Heart right ventricle (tissue), 16 donors: Measurements from ENCODE around the gene HPCAL1. TPM values are rescaled to one million over a fixed set of nuclear protein-coding genes. Genes with fewer than 3 reads are reported as not detected.
"Not testable (repeated sequence)": the region's sequence is repeated elsewhere in the genome, so short reads cannot be mapped to it uniquely, and the experiment has no call there.

Source experiments
- ATAC-seq, 8 donors: fragments of 200-7000 bp; cut with Tn5 transposase; one replicate each; pipeline ENCODE4 v1.9.1; 2020; ENCODE audit warnings: mild to moderate bottlenecking in 8 of 8, moderate library complexity in 8 of 8, moderate number of reproducible peaks in 1 of 8
- DNase-seq, 2 donors: peaks; one replicate each; pipeline ENCODE4 v3.0.0-alpha.2; 2020
- H3K27ac ChIP-seq, 10 donors: fragments of 200-600 bp; sonication (generic) in 2 of 10; one replicate each; pipeline versions ENCODE4 v1.5.0 to v1.8.0; 2020 to 2022; ENCODE audit warnings: mild to moderate bottlenecking in 3 of 10
- H3K27me3 ChIP-seq, 7 donors: fragments of 200-600 bp; one replicate each; pipeline ENCODE4 v1.8.0; 2021 to 2022; ENCODE audit warnings: mild to moderate bottlenecking in 2 of 7
- H3K36me3 ChIP-seq, 9 donors: fragments of 200-600 bp; sonication (generic) in 1 of 9; one replicate each; pipeline versions ENCODE4 v1.5.0 to v1.8.0; 2020 to 2022; ENCODE audit warnings: mild to moderate bottlenecking in 2 of 9
- H3K4me1 ChIP-seq, 9 donors: fragments of 200-600 bp; sonication (generic) in 1 of 9; one replicate each; pipeline versions ENCODE4 v1.5.0 to v1.8.0; 2020 to 2022; ENCODE audit warnings: mild to moderate bottlenecking in 4 of 9
- H3K4me3 ChIP-seq, 10 donors: fragments of 200-600 bp; sonication (generic) in 2 of 10; one replicate each; pipeline versions ENCODE4 v1.5.0 to v1.8.0; 2020 to 2022; ENCODE audit warnings: mild to moderate bottlenecking in 7 of 10, moderate library complexity in 2 of 10
- H3K9me3 ChIP-seq, 11 donors: fragments of 200-600 bp in 10 of 11; sonication (generic) in 2 of 11; one replicate each; pipeline versions ENCODE4 v1.5.0 to v1.8.0; 2013 to 2022; ENCODE audit warnings: mild to moderate bottlenecking in 2 of 11, control low read depth in 1 of 11, moderate library complexity in 1 of 11
- WGBS, 2 donors: extraction: QIAGEN DNeasy Blood & Tissue Kit; methylation state at CpG; one replicate each; pipeline ENCODE4 v1.1.7; 2013; ENCODE audit warnings: inconsistent platforms in 1 of 2; 5-methylcytosine and 5-hydroxymethylcytosine counted together
- intact Hi-C, 10 donors: fragments of 100-400 bp; cut with DNase I; formaldehyde crosslinking; loops; one replicate each; pipeline versions ENCODE4 v1.11.1 to v1.14.2; 2022
- polyA plus RNA-seq, 2 donors: library from polyadenylated mRNA; stranded (reverse); fragments of 200-250 nt; gene quantifications; one replicate each; pipeline ENCODE4 v1.2.3, GENCODE V29; 2013
- total RNA-seq, 10 donors: library from RNA; stranded (reverse); fragmentation: NEBNext Ultra II Directional in 3 of 10; extraction: Animal tissue kit (Norgen Biotek cat#: 25700) in 3 of 10; gene quantifications; one replicate each; pipeline versions ENCODE4 v1.2.1 to v1.2.4, GENCODE V29; 2021 to 2023
- TF ChIP-seq, protein P1 (sequence below), 9 donors: fragments of 200-600 bp; sonication (generic) in 2 of 9; IDR thresholded peaks; one replicate each; pipeline versions ENCODE4 v1.5.0 to v1.8.0; 2021 to 2022; ENCODE audit warnings: antibody characterized with exemption in 9 of 9, mild to moderate bottlenecking in 5 of 9, moderate library complexity in 1 of 9
- donor health status: Arrhythmogenic right ventricular cardiomyopathy.
- donor health status: ischemic (EF 13 %, LVEDD 7.1; RV severe dilation, severe dysfunction).
- donor health status: healthy with polysubstance abuse.
- donor health status: DM: no; HTN: yes; CAD: no.
- donor health status: DM: no; HTN: no; CAD: no.
- donor health status: ischemic (EF 25% LVEDD 6.9; RV normal size, moderate dysfunction).
- donor health status: ischemic (EF 25% LVEDD 5.7; RV mildly dilated, moderate dysfunction).
- donor health status: healthy.
- donor health status: DM: yes; HTN: yes; CAD: no.
- donor health status: Ischemic cardiomyopathy.
- donor health status: ischemic (EF 35%, LVEDD 5.7; RV mildly dilated, moderate dysfunction).
- donor health status: nonischemic (EF 11% LVEDD 7.7; RV severe dilation, severe dysfunction).
- donor health status: DM: yes; HTN: yes; CAD: no.
- donor health status: PGD.
- donor health status: ischemic (EF 29% LVEDD 5.4; RV normal size, mild dysfunction).
- donor health status: nonischemic (EF 23%, LVEDD 6.1; RV moderate dilation, normal function).

The HPCAL1 gene
- total and polyA plus RNA-seq, 12 donors: 15.8 to 49.2 (median 27.5) TPM

GRCh38 chr2:10288606-10289005, 14.1 kb upstream of the HPCAL1 start:
- Histone ChIP-seq H3K4me1 (peaks cover 9 to 33% (median 13%) of the 10 kb centered on the region in 9 donors), H3K4me3 (no peak overlapping the region), H3K27me3 (no peaks in the 10 kb centered on the region), H3K9me3 (peaks cover 0 to 4% (median 0%) of the 10 kb centered on the region in 11 donors), H3K27ac (no peak overlapping the region), H3K36me3 (no peaks in the 10 kb centered on the region)
- DNase-seq (no peak), ATAC-seq (no peak)
- TF ChIP-seq, protein P1, sequence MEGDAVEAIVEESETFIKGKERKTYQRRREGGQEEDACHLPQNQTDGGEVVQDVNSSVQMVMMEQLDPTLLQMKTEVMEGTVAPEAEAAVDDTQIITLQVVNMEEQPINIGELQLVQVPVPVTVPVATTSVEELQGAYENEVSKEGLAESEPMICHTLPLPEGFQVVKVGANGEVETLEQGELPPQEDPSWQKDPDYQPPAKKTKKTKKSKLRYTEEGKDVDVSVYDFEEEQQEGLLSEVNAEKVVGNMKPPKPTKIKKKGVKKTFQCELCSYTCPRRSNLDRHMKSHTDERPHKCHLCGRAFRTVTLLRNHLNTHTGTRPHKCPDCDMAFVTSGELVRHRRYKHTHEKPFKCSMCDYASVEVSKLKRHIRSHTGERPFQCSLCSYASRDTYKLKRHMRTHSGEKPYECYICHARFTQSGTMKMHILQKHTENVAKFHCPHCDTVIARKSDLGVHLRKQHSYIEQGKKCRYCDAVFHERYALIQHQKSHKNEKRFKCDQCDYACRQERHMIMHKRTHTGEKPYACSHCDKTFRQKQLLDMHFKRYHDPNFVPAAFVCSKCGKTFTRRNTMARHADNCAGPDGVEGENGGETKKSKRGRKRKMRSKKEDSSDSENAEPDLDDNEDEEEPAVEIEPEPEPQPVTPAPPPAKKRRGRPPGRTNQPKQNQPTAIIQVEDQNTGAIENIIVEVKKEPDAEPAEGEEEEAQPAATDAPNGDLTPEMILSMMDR (IDR thresholded peaks at IDR 0.05): no peak
- WGBS, 2 donors: 74 to 79% methylated on average over 6 of the region's 6 CpGs
- intact Hi-C loops: no loop called here

- TF ChIP-seq, protein P1 (IDR thresholded peaks at IDR 0.05): no peak
- 91 to 94% methylated on average over 6 of the region's 6 CpGs for WGBS, 2 donors
- ATAC-seq (no peak), DNase-seq (no peak)
- no peak overlapping the region for H3K27ac ChIP-seq
- no peaks in the 10 kb centered on the region for H3K36me3 ChIP-seq
- intact Hi-C loops: no loop called here
- H3K27me3 ChIP-seq: no peaks in the 10 kb centered on the region
- H3K9me3 ChIP-seq: peaks cover 0 to 11% (median 7%) of the 10 kb centered on the region in 11 donors
- H3K4me1 ChIP-seq: peaks cover 9 to 26% (median 13%) of the 10 kb centered on the region in 9 donors
- no peak overlapping the region for H3K4me3 ChIP-seq
These were observed 13.4 kb upstream of the HPCAL1 start for GRCh38 chr2:10289352-10289751.

DNA sequence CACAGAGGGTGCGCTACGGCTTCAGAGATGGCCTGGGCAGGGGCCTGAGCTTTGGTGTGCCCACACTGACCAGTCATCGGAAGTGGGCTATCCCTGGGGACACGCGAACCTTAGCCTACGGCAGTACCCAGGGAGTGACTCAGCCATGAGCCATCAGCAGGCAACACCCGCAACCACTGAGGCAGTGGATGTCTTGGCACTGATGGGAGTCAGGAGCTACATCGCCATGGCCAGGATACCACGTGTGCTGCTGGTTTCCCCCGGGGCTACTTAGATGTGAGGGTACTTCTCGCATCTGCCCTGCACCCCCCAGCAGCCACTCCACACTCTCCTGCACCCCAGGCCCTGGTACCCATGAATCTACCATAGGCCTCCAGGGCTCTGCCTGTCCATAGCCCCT, 12.8 kb upstream of the HPCAL1 start:
- Histone ChIP-seq H3K27ac (no peak overlapping the region), H3K4me3 (no peak overlapping the region), H3K27me3 (no peaks in the 10 kb centered on the region), H3K36me3 (no peaks in the 10 kb centered on the region), H3K9me3 (peaks cover 0 to 16% (median 11%) of the 10 kb centered on the region in 11 donors), H3K4me1 (peaks cover 9 to 21% (median 13%) of the 10 kb centered on the region in 9 donors)
- TF ChIP-seq, protein P1 (IDR thresholded peaks at IDR 0.05): no peak
- intact Hi-C loops: no loop called here
- 93 to 98% methylated on average over 11 of the region's 11 CpGs for WGBS, 2 donors
- ATAC-seq (no peak), DNase-seq (no peak)

GRCh38 chr2:10291376-10291775, 11.3 kb upstream of the HPCAL1 start:
- ATAC-seq, H3K27me3 ChIP-seq, intact Hi-C loops, H3K4me1 ChIP-seq, H3K4me3 ChIP-seq, H3K36me3 ChIP-seq, H3K27ac ChIP-seq, DNase-seq: not testable (repeated sequence)
- H3K9me3 ChIP-seq: peaks cover 0 to 16% (median 11%) of the 10 kb centered on the region in 11 donors
- 87 to 97% methylated on average over 20 of the region's 20 CpGs for WGBS, 2 donors

- Histone ChIP-seq H3K27me3 (no peaks in the 10 kb centered on the region), H3K36me3 (no peaks in the 10 kb centered on the region), H3K9me3 (peaks cover 0 to 16% (median 11%) of the 10 kb centered on the region in 11 donors), H3K4me1 (peaks cover 0 to under 1% (median 0%) of the 10 kb centered on the region in 9 donors), H3K27ac (no peak overlapping the region), H3K4me3 (no peak overlapping the region)
- ATAC-seq (no peak), DNase-seq (no peak)
- TF ChIP-seq, protein P1 (IDR thresholded peaks at IDR 0.05): no peak
- intact Hi-C loops: no loop called here
- 94% methylated on average over 4 of the region's 4 CpGs for WGBS, 2 donors
These were observed 10.7 kb upstream of the HPCAL1 start for GRCh38 chr2:10292033-10292432.
